SHP77 (cell line): ENCODE results near the gene DHFR.
"Not testable (repeated sequence)": the region's sequence is repeated elsewhere in the genome, so short reads cannot be mapped to it uniquely, and the experiment has no call there.

ENCODE experiments used
- DNase-seq, 2 experiments: peaks; one replicate each; lab custom pipeline; 2025; lab: John Stamatoyannopoulos, UW

The DHFR gene

GRCh38 chr5:80654391-80655230, at the start of gene DHFR, which contains the start of gene MSH3:
DHFR (minus strand) TSS chr5:80654983; CDS start chr5:80654489, 494 bp downstream.
MSH3 (plus strand) TSS chr5:80654652; CDS start chr5:80654728, 76 bp downstream.
- peak; percentile 85 to 89 for DNase-seq

GRCh38 chr5:80704221-80704620, 49.4 kb upstream of the DHFR start:
- no peak for DNase-seq

GRCh38 chr5:80703747-80704146, 49.0 kb upstream of the DHFR start:
- no peak for DNase-seq

GRCh38 chr5:80703291-80703690, 48.5 kb upstream of the DHFR start:
- DNase-seq = no peak

- DNase-seq = no peak
These were observed 46.8 kb upstream of the DHFR start for GRCh38 chr5:80701597-80701996.

DNA sequence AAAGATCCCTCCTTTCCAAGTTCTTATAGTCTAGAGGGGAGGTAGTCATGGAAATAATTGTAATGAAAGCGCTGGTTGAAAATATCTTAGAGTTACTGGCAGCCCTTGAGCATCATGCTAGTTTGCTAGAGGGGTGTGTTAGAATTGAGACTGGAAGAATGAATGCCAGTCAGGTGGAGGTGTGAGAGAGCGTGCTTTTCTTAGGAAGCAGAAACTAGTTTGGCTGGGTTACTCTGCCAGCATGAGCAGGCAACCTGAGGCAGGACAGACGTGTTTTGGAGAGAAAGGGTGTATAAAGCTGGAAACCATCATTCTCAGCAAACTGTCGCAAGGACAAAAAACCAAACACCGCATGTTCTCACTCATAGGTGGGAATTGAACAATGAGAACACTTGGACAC, 43.6 kb upstream of the DHFR start:
- DNase-seq = no peak

- no peak for DNase-seq
These were observed 42.3 kb upstream of the DHFR start for GRCh38 chr5:80697100-80697499.

- DNase-seq = no peak
These were observed 41.7 kb upstream of the DHFR start for GRCh38 chr5:80696450-80696849.

- no peak for DNase-seq
These were observed 40.9 kb upstream of the DHFR start for GRCh38 chr5:80695666-80696065.

DNA sequence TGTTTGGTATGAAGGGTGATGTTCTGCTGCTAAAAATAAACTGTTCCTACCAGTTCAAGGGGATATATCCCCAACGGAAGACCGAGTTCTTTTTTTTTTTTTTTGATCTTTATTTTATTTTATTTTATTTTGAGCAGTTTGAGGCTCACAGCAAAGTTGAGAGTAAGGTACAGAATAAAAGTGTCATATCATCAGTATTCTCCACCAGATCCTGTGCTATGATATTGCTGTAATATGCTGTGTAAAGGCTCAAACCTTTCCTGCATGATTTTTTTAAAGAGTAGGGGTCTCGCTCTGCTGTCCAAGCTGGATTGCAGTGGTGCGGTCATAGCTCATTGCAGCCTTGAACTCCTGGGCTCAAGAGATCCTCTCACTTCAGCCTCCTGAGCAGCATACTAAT, 34.8 kb upstream of the DHFR start:
- DNase-seq = no peak

DNA sequence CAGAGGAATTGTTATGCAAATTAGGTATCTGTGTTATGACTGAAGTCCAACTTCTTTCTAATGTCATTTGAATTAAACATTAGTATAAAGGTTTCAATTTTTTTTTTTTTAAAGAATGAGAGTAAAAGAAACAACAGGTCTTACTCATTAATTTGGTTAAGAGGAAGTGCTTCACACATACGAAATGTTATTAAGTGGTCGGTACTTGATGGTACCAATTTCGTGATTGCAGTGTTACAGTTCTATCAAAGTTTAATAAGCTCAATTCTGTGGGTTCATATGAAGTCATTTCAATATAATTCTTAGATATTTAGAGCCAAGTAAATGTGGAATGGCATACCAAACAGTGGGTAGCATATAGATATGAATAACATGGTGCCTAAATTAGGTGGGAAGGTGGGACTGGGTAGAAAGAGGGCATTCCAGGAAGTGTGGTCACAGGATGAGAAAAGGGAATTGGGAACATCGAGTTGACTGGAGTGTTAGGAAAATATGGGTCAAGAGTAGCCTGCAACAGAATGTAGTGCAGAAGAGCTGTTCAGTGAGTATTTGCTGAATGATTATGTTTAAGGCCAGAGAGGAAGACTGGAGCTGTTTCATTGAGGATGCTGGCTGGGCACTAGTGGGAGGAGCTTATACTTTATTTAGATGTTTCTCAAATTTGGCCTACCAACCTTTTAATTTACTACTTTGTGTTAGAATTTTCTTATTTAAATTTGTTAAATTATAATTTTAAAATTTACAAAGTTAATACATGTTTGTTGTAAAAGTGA, 34.1 kb upstream of the DHFR start:
- DNase-seq = no peak

- DNase-seq = no peak
These were observed 32.0 kb upstream of the DHFR start for GRCh38 chr5:80686757-80687156.

DNA sequence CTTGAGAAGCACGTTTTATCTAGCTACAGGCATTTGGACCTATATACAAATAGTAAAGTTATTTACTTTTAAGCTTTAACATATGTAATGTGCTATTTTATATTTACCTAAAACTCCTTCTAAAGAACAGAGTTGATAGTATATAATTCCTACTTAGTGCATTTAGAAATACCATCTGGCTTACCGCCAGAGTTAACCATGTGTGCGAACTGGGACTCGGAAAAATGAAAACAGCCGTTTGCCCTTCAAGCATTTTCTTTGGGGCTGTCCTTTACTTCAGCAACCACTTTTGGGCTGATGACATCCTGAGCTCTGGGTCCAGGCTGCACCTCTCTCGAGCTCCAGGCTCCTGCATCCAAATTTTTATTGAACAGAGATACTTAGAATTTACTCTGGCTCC, 21.9 kb upstream of the DHFR start:
- no peak for DNase-seq

DNA sequence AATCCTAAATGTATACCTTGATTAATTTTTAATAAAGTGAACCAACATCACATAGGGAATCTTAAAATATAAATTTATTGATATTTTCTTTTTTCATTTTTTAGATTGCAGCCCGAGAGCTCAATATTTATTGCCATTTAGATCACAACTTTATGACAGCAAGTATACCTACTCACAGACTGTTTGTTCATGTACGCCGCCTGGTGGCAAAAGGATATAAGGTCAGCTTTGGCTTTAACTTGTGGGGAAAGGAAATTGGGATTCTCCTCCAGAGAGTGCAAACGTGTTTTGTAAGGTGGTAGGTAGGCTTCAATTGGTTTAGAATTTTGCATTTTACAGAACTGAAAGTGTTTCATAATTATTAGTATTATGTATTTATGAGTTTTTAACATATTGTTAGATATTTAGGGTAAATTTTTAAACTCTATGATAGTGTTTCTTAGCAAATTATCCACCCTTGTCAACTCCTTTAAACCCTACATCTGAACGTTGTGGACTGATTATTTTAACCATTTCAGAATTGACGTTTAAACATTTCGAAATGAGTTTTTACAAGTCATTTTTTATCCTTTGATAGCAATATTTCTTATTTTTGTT, 17.5 kb upstream of the DHFR start:
- DNase-seq = peak; percentile 69 to 73

- no peak for DNase-seq
These were observed 13.5 kb upstream of the DHFR start for GRCh38 chr5:80668016-80668969.

DNA sequence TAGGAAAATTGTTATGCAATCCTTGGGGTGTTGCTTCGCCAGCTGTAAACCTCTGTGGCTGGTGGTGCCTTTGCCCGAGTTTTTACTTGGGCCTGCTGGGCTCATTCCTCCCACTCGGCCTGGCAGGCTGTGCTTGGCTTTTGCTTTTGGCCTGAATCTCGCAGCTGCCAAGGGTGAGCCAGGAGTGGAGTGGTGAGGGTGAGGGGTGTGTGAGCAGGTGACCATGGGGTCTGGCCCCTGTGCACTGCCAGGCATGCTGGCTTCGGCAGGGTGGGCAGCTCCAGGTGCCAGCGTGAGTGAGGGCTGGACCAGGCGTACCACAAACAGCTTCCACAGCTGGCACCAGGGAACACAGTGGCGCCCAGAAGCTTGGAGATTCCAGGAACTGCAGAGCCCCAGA, 12.6 kb upstream of the DHFR start:
- DNase-seq = no peak

- no peak for DNase-seq
These were observed 10.3 kb upstream of the DHFR start for GRCh38 chr5:80665057-80665456.

DNA sequence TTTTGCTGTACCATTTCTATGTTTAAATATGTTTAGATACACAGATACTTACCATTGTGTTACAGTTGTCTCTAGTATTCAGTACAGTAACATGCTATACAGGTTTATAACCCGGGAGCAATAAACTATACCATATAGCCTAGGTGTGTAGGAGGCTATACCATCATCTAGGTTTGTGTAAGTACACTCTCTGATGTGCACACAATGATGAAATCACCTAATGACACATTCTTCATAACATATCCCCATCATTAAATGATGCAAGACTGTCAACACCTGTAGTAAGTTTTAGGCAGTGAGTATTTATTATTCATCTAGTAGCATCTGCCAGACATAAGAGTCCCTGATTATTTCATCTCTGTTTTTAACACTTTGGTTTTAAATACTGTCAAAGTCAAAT, 7.3 kb upstream of the DHFR start:
- DNase-seq = no peak

DNA sequence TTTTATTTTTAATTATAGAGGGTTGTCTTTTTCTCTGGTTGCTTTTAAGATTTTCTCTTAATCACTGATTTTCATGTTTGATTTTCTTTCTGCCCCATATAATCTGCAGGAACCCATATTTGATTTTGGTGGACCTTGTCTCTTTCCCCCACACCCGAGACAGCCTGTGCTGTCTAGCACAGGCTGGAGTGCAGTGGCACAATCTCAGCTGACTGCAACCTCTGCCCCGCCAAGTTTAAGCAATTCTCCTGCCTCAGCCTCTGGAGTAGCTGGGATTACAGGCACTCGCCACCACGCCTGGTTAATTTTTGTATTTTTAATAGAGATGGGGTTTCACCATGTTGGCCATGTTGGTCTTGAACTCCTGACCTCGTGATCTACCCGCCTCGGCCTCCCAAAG, 5.9 kb upstream of the DHFR start:
- DNase-seq = not testable (repeated sequence)

- no peak for DNase-seq
These were observed 4.3 kb upstream of the DHFR start for GRCh38 chr5:80659106-80659505.

DNA sequence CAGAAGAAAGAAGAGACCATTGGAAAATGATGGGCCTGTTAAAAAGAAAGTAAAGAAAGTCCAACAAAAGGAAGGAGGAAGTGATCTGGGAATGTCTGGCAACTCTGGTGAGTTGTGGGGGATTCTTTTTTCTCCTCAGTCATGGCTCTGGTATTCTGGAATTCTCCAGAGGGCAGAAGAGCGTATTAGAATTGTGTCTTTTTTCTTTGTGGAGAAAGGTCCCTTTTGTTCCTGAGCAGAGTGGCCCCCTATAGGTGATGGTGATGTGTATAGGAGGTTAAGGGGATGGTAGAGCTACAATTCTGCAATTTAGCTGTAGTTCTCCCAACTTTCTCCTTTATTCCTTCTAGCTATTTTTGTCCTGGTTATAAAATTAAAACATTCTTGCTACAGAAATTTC, 1.6 kb upstream of the DHFR start:
- DNase-seq = no peak
